Activated T-cell treated with anti-CD3 and anti-CD28 coated beads, Interleukin-2, amount 50 U/mL, for 1 hour (primary cell): ENCODE measurements around the gene HIGD1A.

Experiments
- DNase-seq: peaks from one replicate; pipeline ENCODE4 v3.0.0-alpha.2; 2020

HIGD1A gene

DNA sequence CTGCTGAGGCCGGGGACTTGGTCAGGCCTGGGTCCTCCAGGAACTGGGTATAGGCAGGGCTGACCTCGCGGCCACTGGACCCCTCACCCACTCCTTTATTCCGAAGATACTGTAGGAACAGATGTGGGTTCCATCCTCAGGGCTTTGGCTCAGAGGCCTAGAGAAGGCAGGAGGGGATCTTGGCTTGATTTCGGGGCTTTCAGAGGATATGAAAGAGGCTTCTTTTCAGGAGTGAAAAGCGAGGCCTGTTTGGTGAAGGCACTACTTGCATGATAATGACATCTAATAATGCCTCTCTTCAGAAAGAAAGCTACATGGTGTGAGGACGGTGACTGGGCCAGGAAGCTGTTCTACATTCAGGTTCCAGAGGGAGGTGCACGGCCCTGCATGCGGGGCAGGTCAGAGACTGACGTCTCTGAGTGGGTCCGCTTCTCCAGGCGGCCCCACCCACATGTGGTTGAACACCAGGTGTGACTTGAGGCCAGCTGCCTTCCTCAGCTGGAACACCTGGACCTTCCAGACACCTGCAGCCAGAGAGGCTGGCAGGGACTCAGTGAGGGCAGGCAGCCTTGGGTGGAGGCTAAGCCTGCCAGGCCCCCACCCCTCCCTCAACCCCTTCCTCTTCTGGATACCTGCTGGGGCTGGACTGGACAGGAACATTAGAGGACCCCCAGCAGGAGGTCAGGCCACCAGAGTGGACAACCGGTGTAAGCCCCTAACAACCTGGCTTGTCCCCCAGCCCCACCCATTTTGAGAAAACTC lies 70.6 kb downstream of the HIGD1A start:
- no peak for DNase-seq
